Measurements from ENCODE around the gene KLHL35.

Gene KLHL35

GRCh38 chr11:75469785-75470405, 36.9 kb upstream of the KLHL35 start:
- no peak for FAIRE-seq

GRCh38 chr11:75468534-75469340, 35.7 kb upstream of the KLHL35 start:
- no peak for FAIRE-seq

DNA sequence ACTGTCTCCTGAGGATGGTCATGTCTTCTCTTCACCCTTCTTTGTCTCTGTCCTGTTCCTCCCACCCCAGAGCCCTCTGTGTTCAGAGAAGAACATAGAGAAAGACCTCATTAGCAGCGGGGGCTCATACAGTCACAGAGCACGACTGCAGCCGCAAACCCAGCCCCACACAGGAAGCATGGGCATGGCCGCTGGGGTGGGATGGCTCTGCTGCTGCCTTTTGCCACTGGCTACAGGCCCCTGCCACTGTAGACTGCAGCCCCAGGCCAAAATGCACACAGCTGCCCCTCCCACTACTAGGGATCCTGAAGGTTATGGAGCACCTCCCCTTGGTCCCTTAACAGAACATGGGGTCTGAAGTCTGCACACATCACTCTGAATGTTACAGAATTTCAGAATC, 34.9 kb upstream of the KLHL35 start:
- FAIRE-seq, result no peak

- FAIRE-seq, result no peak
Observed at GRCh38 chr11:75467311-75467710, 34.3 kb upstream of the KLHL35 start.

DNA sequence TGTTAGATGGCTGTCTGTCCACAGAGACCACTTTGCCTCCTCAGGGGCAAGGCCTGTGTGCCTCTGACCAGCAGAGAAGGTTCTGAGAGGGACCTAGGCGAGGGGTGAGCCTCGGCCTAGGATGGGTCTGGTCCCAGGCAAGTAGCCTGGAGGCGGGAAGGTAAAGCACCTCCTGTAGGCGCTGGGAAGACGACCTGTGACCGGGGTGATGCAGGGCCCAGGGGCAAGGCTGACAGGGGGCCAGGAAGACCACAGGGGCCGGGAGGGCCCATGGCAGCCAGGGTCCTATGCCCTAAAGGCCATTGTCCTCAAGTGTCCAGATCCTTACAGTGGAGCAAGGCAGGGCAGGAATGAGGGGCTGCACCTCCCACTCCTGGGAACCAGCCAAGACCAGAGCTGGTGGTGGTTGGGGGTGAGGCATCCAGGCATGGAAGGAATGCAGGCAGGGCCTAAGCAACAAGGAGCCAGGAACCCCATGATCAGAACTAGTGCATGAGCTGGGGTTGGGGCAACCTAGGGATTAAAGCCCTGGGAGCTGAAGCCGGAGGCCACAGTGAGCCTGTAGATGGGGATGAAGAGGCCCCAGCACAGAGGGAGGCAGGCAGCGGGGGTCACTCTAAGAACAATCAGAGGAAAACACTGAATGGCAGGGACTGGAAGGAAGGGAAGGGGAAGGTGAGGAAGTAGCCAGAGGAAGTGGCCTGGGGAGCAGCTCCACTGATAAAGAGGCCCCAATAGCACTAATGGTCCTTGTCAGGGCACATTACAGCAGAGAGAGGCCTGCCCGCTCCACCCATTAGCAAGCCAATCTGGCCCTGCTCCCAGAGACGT, 32.9 kb upstream of the KLHL35 start:
- no peak for FAIRE-seq

DNA sequence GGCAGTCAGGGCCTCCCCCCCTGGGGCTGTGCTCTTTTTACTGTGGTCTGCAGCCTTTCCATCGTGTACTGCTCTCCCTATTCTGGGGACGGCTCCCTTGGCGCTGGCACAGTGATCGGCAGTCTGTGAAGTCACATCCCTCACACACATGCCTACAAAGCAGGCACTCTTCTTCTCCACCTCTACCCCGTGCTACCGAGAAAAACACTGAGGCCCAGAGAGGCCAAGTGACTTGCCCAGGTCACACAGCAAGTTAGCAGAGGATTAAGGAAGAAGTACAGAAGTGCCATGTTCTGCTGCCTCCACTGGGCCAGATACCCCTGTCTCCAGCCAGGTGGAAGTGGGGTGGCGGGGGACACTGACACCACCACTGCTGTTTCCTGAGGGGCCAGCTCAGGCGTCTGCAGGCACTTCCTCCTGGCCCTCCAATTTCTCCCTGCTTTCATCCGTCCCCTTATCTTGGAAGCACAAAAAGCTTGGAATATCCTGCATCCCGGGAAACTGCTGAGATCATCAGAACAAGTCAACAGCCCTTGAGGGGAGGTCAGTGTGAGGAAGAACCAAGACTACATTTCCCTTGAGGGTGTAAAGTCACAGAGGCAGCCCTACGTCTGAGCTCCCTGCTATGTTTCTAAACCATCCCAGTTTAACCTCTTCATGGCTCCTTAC, 30.2 kb upstream of the KLHL35 start:
- FAIRE-seq, result no peak

DNA sequence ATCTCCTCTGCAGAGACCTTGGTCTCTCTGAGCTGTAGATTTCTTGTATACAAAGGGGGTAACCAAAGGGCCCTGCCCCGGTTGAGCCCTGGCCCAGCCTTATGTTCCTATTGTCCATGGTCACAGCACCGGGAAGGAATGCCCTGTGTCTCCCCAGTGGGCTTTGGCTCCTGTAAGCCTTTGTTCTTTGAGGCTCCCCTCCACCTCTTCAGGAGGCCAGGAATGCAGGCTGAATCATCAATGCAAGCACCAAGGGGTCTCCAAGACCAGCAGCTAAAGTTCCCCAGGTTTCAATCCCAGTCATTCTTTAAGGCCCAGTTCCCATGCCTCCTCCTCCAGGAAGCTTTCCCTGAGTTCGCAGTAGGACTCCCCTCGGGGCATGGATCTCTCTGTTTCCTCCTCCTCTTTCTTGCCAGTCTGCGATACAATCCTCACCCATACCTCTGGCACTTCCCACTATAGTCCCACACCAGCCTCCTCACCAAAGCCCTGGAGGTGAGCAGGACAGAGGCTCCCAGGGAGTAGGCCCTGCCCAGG, 29.2 kb upstream of the KLHL35 start:
- no peak for FAIRE-seq

- no peak for FAIRE-seq
Observed at GRCh38 chr11:75461151-75461550, 28.1 kb upstream of the KLHL35 start.

GRCh38 chr11:75456596-75457183, 23.7 kb upstream of the KLHL35 start:
- FAIRE-seq, result no peak

DNA sequence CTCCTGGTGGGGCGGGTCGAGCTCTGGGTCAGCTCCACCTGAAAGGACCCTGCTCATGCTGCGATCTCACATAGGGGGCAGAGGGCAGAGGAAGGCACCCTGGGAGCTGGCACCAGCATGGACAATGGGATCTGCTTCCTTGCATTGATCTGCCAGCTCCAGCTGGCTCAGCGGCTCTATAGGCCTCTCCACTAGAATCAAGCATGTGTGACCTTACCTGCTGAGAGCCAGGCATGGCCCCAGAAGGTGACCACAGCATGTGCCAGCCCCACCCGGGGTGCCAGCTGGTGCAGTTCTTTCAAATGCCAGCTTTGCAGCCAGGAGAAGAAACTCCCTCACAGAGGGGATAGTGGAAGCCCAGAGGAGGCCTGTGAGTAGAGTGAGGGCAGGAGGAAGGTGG, 22.0 kb upstream of the KLHL35 start:
- no peak for FAIRE-seq

GRCh38 chr11:75453916-75454655, 21.1 kb upstream of the KLHL35 start:
- FAIRE-seq, result no peak

DNA sequence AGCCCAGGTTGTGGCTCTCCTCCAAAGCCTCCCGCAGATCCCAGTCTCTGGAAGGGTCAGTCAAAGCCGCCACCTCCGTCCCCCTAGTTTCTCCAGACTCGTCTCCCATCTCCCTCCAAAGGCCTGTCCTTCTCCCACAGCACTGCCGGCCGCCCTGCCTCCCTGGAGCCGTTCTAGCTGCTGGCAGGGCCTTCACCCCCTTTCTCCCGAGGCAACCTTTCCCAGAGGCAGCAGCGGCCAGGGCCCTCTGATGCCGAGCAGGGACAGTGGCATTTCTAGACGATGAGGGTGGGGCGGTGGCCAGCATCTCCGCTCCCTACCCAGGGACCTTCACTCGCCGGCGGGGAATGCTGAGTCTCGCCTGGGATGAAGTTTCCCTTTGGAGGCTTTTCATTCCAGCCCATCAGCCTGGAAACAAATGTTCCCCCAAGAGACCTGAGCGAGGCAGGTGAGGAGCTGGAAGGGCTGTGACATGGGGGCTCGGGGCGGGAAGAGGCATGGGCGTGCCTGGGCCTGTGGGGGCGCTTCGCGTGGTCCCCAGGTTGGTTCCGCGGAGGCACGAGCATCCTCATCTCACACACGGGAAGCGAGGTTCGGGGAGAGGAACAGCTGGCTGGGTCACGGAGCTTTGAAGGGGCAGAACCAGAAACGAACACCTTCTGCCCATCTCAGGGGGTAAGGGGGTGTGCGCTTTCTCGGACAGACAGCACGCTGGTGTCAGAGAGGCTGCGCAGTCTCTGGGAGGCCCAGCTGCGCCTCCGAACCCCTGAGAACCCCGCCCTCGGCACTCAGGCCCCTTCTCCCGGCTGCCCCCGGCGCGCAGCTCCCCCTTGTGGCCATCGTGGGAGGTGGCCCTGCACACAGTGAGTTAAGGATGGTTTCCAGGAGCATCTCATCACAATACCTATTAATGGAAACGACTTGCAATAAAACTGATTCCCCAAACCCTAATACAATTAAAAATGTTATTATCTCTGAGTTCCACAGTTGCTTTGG, 18.1 kb upstream of the KLHL35 start:
- no peak for FAIRE-seq

GRCh38 chr11:75450236-75450635, 17.2 kb upstream of the KLHL35 start:
- no peak for FAIRE-seq

GRCh38 chr11:75449776-75450175, 16.8 kb upstream of the KLHL35 start:
- no peak for FAIRE-seq

DNA sequence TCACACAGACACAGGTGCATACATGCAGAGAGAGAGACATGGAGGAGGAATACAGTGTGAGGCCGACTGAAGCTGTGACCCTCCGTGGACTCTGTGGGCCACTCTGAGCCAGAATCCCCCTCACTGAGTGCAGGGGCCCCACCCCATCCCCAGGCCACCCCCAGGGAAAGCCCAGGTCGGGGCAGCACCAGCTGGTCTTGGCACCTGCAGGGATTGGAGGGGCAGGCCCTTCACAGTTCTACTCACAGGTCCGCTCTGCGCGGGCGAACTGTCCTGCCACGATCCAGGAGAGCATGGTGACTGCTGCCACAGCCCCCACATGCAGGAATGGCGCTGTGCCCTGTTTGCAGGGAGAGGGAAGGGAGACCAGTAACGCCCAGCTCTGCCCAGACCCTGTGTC, 16.3 kb upstream of the KLHL35 start:
- no peak for FAIRE-seq

- FAIRE-seq, result no peak
Observed at GRCh38 chr11:75447415-75447814, 14.4 kb upstream of the KLHL35 start.

DNA sequence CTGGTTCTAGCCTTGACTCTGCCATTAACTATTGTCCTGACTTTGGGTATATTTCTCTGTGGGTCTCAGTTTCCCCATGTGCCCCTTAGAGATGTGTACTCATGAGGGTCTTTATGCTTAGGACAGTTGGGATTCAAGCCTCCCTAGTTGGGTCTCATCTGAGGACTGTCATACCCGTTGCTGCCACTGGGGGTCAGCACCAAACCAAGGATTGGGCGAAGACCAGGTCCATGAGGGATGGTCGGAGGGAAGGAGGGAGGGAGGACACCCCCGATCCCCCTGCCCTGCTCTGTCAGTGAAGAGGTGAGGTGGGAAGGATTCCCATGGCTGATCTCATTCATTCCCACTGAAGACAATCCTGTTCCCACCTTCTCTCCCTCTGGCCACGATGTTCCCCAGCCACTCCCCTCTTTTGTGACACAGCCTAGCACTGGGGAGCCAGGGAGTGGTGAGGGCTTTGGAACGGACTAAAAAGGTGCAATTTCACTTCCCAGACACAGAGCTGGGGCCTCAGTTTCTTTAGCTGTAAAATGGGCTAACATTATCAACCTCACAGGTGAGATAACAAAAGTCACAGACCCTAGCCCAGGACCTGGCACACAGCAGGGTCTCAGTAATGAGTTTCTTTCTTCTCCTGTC, 12.4 kb upstream of the KLHL35 start:
- no peak for FAIRE-seq

- no peak for FAIRE-seq
Observed at GRCh38 chr11:75443043-75443442, 10.0 kb upstream of the KLHL35 start.

DNA sequence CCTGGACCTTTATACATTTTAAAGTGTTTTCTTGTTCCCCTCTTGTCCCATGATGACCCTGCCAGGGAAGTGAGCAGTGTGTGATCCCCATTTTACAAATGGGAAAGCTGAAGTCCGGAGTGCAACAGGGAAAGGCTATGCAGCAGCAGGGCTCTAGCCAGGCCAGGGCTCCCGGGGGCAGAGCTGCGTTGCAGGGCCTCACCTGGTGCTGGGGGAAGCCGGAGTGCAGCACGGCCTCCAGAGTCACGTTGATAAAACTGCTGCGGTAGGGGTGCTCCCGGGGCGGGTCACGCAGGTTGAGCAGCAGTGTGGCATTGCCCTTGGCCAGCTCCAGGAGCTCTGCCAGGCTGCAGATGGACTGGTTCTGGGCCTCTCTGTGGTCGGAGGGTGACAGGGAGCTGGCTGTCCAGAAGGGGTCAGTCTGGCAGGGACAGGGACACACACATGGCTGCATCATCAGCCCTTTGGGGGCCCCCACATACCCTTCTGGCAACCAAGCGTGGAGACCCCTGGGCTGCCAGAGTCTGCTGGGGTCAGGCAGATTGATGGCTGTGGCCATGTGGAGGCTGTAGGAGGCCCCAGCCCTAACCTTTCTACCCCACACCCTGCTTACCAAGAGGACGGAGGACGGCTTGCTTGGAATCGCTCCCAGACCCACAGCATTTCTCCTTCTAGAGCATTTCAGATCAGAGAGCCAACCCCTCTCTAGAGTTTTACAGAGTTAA, 9.3 kb upstream of the KLHL35 start:
- FAIRE-seq, result no peak

Data from endometrium (tissue), 2 donors.